Lower leg skin (tissue), 3 donors: ENCODE results near the gene XIRP1.

Experiments used
- POLR2A ChIP-seq, 2 donors: fragments of 450-650 bp; IDR thresholded peaks; one replicate each; pipeline ENCODE4 v1.6.1; 2016 to 2017; ENCODE audit warnings: antibody characterized with exemption in 2 of 2, mild to moderate bottlenecking in 1 of 2, moderate library complexity in 1 of 2
- TF ChIP-seq, protein P1 (sequence below), 3 donors: fragments of 450-650 bp; IDR thresholded peaks; one replicate each; pipeline ENCODE4 v1.5.1; 2016; ENCODE audit warnings: antibody characterized with exemption in 3 of 3, mild to moderate bottlenecking in 3 of 3, moderate library complexity in 2 of 3

- TF ChIP-seq, protein P1, sequence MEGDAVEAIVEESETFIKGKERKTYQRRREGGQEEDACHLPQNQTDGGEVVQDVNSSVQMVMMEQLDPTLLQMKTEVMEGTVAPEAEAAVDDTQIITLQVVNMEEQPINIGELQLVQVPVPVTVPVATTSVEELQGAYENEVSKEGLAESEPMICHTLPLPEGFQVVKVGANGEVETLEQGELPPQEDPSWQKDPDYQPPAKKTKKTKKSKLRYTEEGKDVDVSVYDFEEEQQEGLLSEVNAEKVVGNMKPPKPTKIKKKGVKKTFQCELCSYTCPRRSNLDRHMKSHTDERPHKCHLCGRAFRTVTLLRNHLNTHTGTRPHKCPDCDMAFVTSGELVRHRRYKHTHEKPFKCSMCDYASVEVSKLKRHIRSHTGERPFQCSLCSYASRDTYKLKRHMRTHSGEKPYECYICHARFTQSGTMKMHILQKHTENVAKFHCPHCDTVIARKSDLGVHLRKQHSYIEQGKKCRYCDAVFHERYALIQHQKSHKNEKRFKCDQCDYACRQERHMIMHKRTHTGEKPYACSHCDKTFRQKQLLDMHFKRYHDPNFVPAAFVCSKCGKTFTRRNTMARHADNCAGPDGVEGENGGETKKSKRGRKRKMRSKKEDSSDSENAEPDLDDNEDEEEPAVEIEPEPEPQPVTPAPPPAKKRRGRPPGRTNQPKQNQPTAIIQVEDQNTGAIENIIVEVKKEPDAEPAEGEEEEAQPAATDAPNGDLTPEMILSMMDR (IDR thresholded peaks at IDR 0.05) = no peak
- TF ChIP-seq POLR2A (IDR thresholded peaks at IDR 0.05) = no peak
Observed at GRCh38 chr3:39221141-39221530, 28.7 kb upstream of the XIRP1 start.
